ENCODE results near the gene RPTOR. TPM values are rescaled to one million over a fixed set of nuclear protein-coding genes. Genes with fewer than 3 reads are reported as not detected.

RPTOR gene
- total and polyA plus RNA-seq, 2 experiments from 2014 or later, result 6.6 to 16.1 TPM

GRCh38 chr17:80499560-80499959, 45.1 kb upstream of the RPTOR start:
- H4K20me1 ChIP-seq (ENCODE audit: insufficient read depth), result no peaks in the 10 kb centered on the region
- in situ Hi-C loops (cut with MboI), result no loop called here
- no peaks in the 10 kb centered on the region for H3K27me3 ChIP-seq (replicated peaks; ENCODE audit: insufficient read depth)
- no peak overlapping the region for H3K27ac ChIP-seq
- H3K9ac ChIP-seq, result no peak overlapping the region
- H3K4me3 ChIP-seq, result no peak overlapping the region
- no peaks in the 10 kb centered on the region for H3K9me2 ChIP-seq (ENCODE audit: insufficient read depth)
- no peak for DNase-seq
- peaks cover 2% of the 10 kb centered on the region; the same call in 1 of the 2 replicates for H3F3A ChIP-seq (ENCODE audit: insufficient read depth)
- no peaks in the 10 kb centered on the region for H3K9me3 ChIP-seq (ENCODE audit: low read depth)
- H3K36me3 ChIP-seq (ENCODE audit: low read depth), result no peaks in the 10 kb centered on the region
- H3K4me1 ChIP-seq (ENCODE audit: insufficient read depth), result peaks cover 14% of the 10 kb centered on the region
- H2AFZ ChIP-seq, result no peak overlapping the region
- no peak overlapping the region for H3K4me2 ChIP-seq (ENCODE audit: unreplicated experiment)
- WGBS, 2 experiments (ENCODE audit: low coverage in 1 of 2, low lambda C conversion rate in 2 of 2, missing lambda C conversion rate in 2 of 2), result 93 to 97% methylated on average over 9 of the region's 9 CpGs
- no peaks in the 10 kb centered on the region for H3K79me2 ChIP-seq (ENCODE audit: insufficient read depth)
- TF ChIP-seq EZH2phosphoT487 (IDR thresholded peaks at IDR 0.05; ENCODE audit: insufficient read depth, low read depth) (no peak), EZH2 (IDR thresholded peaks at IDR 0.05; ENCODE audit: insufficient read depth, poor library complexity, severe bottlenecking) (no peak)

GRCh38 chr17:80499961-80500665, 44.5 kb upstream of the RPTOR start:
- in situ Hi-C loops (cut with MboI), result no loop called here
- Histone ChIP-seq H3K9me2 (ENCODE audit: insufficient read depth) (no peaks in the 10 kb centered on the region), H2AFZ (no peak overlapping the region)

GRCh38 chr17:80501741-80502577, 42.7 kb upstream of the RPTOR start:
- peak; percentile 51 for DNase-seq
- Histone ChIP-seq H3K36me3 (ENCODE audit: low read depth) (no peaks in the 10 kb centered on the region), H3K4me1 (ENCODE audit: insufficient read depth) (peaks cover 30% of the 10 kb centered on the region), H3K4me3 (no peak overlapping the region), H3K27ac (no peak overlapping the region), H3K9ac (no peak overlapping the region), H4K20me1 (ENCODE audit: insufficient read depth) (no peaks in the 10 kb centered on the region), H2AFZ (no peak overlapping the region), H3K9me2 (ENCODE audit: insufficient read depth) (no peaks in the 10 kb centered on the region), H3K4me2 (ENCODE audit: unreplicated experiment) (no peak overlapping the region), H3K9me3 (ENCODE audit: low read depth) (no peaks in the 10 kb centered on the region), H3K27me3 (replicated peaks; ENCODE audit: insufficient read depth) (no peaks in the 10 kb centered on the region), H3F3A (ENCODE audit: insufficient read depth) (peaks cover 25% of the 10 kb centered on the region), H3K79me2 (ENCODE audit: insufficient read depth) (no peaks in the 10 kb centered on the region)
- no peak for TF ChIP-seq EZH2phosphoT487 (IDR thresholded peaks at IDR 0.05; ENCODE audit: insufficient read depth, low read depth)
- TF ChIP-seq EZH2 (IDR thresholded peaks at IDR 0.05; ENCODE audit: insufficient read depth, poor library complexity, severe bottlenecking), result no peak
- 77 to 78% methylated on average over 24 of the region's 24 CpGs for WGBS, 2 experiments (ENCODE audit: low coverage in 1 of 2, low lambda C conversion rate in 2 of 2, missing lambda C conversion rate in 2 of 2)
- in situ Hi-C loops (cut with MboI), result no loop called here

More at GRCh38 chr17:80499961-80500665, 44.5 kb upstream of the RPTOR start:
- H3K4me2 ChIP-seq (ENCODE audit: unreplicated experiment), result no peak overlapping the region
- H3K4me1 ChIP-seq (ENCODE audit: insufficient read depth), result peaks cover 19% of the 10 kb centered on the region
- H3K79me2 ChIP-seq (ENCODE audit: insufficient read depth), result no peaks in the 10 kb centered on the region
- no peaks in the 10 kb centered on the region for H4K20me1 ChIP-seq (ENCODE audit: insufficient read depth)
- H3K9ac ChIP-seq, result no peak overlapping the region
- WGBS, 2 experiments (ENCODE audit: low coverage in 1 of 2, low lambda C conversion rate in 2 of 2, missing lambda C conversion rate in 2 of 2), result 67 to 69% methylated on average over 20 to 22 of the region's 22 CpGs
- no peak overlapping the region for H3K27ac ChIP-seq
- H3K27me3 ChIP-seq (replicated peaks; ENCODE audit: insufficient read depth), result no peaks in the 10 kb centered on the region
- no peak for TF ChIP-seq EZH2phosphoT487 (IDR thresholded peaks at IDR 0.05; ENCODE audit: insufficient read depth, low read depth)
- H3F3A ChIP-seq (ENCODE audit: insufficient read depth), result peaks cover 7% of the 10 kb centered on the region; the same call in 1 of the 2 replicates
- no peak overlapping the region for H3K4me3 ChIP-seq
- DNase-seq, result no peak
- no peaks in the 10 kb centered on the region for H3K9me3 ChIP-seq (ENCODE audit: low read depth)
- H3K36me3 ChIP-seq (ENCODE audit: low read depth), result no peaks in the 10 kb centered on the region

- Histone ChIP-seq H3K9ac (no peak overlapping the region), H3K36me3 (ENCODE audit: low read depth) (no peaks in the 10 kb centered on the region), H3K9me2 (ENCODE audit: insufficient read depth) (no peaks in the 10 kb centered on the region), H3F3A (ENCODE audit: insufficient read depth) (peaks cover 27% of the 10 kb centered on the region), H3K9me3 (ENCODE audit: low read depth) (no peaks in the 10 kb centered on the region), H3K4me1 (ENCODE audit: insufficient read depth) (peaks cover 30% of the 10 kb centered on the region), H3K4me3 (no peak overlapping the region), H2AFZ (no peak overlapping the region), H3K27ac (no peak overlapping the region), H3K27me3 (replicated peaks; ENCODE audit: insufficient read depth) (no peaks in the 10 kb centered on the region), H4K20me1 (ENCODE audit: insufficient read depth) (no peaks in the 10 kb centered on the region), H3K4me2 (ENCODE audit: unreplicated experiment) (no peak overlapping the region), H3K79me2 (ENCODE audit: insufficient read depth) (no peaks in the 10 kb centered on the region)
- TF ChIP-seq EZH2phosphoT487 (IDR thresholded peaks at IDR 0.05; ENCODE audit: insufficient read depth, low read depth), result no peak
- TF ChIP-seq EZH2 (IDR thresholded peaks at IDR 0.05; ENCODE audit: insufficient read depth, poor library complexity, severe bottlenecking), result no peak
- WGBS, 2 experiments (ENCODE audit: low coverage in 1 of 2, low lambda C conversion rate in 2 of 2, missing lambda C conversion rate in 2 of 2), result 92 to 98% methylated on average over 5 of the region's 5 CpGs
- in situ Hi-C loops (cut with MboI), result no loop called here
- DNase-seq, result no peak
These were observed 42.1 kb upstream of the RPTOR start for GRCh38 chr17:80502578-80502877.
